ENCODE results near the gene ABCA13.

ABCA13 gene

GRCh38 chr7:48262606-48263310 is 91.5 kb downstream of the ABCA13 start:
- no peaks in the 10 kb centered on the region for H3K36me3 Mint-ChIP-seq (ENCODE audit: low read depth)
- no peaks in the 10 kb centered on the region for H3K27me3 Mint-ChIP-seq (ENCODE audit: low read depth, poor library complexity)
- H3K4me1 Mint-ChIP-seq = no peaks in the 10 kb centered on the region
- H3K4me3 Mint-ChIP-seq = no peak overlapping the region
- H3K9me3 Mint-ChIP-seq = no peaks in the 10 kb centered on the region
- no peak overlapping the region for H3K27ac Mint-ChIP-seq
- no peak for DNase-seq
- no peak for TF ChIP-seq CTCF (IDR thresholded peaks at IDR 0.05)

GRCh38 chr7:48263311-48263650 is 92.0 kb downstream of the ABCA13 start:
- Mint-ChIP-seq H3K4me1 (no peaks in the 10 kb centered on the region), H3K36me3 (ENCODE audit: low read depth) (no peaks in the 10 kb centered on the region), H3K27me3 (ENCODE audit: low read depth, poor library complexity) (no peaks in the 10 kb centered on the region), H3K4me3 (no peak overlapping the region), H3K27ac (no peak overlapping the region), H3K9me3 (no peaks in the 10 kb centered on the region)
- no peak for TF ChIP-seq CTCF (IDR thresholded peaks at IDR 0.05)
- no peak for DNase-seq

GRCh38 chr7:48269066-48269465 is 97.8 kb downstream of the ABCA13 start:
- H3K4me1 Mint-ChIP-seq = no peaks in the 10 kb centered on the region
- H3K36me3 Mint-ChIP-seq (ENCODE audit: low read depth) = no peaks in the 10 kb centered on the region

GRCh38 chr7:48274662-48275061 is 103.4 kb downstream of the ABCA13 start:
- TF ChIP-seq CTCF (IDR thresholded peaks at IDR 0.05) = no peak
- H3K4me3 Mint-ChIP-seq = no peak overlapping the region
- no peaks in the 10 kb centered on the region for H3K9me3 Mint-ChIP-seq
- H3K36me3 Mint-ChIP-seq (ENCODE audit: low read depth) = no peaks in the 10 kb centered on the region
- no peaks in the 10 kb centered on the region for H3K27me3 Mint-ChIP-seq (ENCODE audit: low read depth, poor library complexity)
- no peaks in the 10 kb centered on the region for H3K4me1 Mint-ChIP-seq
- no peak overlapping the region for H3K27ac Mint-ChIP-seq
- no peak for DNase-seq

More at GRCh38 chr7:48269066-48269465, 97.8 kb downstream of the ABCA13 start:
- no peaks in the 10 kb centered on the region for H3K9me3 Mint-ChIP-seq
- no peak for DNase-seq
- no peak overlapping the region for H3K4me3 Mint-ChIP-seq
- no peak overlapping the region for H3K27ac Mint-ChIP-seq
- no peak for TF ChIP-seq CTCF (IDR thresholded peaks at IDR 0.05)
- no peaks in the 10 kb centered on the region for H3K27me3 Mint-ChIP-seq (ENCODE audit: low read depth, poor library complexity)

- Mint-ChIP-seq H3K4me1 (no peaks in the 10 kb centered on the region), H3K27me3 (ENCODE audit: low read depth, poor library complexity) (peaks cover 6% of the 10 kb centered on the region), H3K4me3 (no peak overlapping the region), H3K36me3 (ENCODE audit: low read depth) (no peaks in the 10 kb centered on the region), H3K27ac (no peak overlapping the region), H3K9me3 (no peaks in the 10 kb centered on the region)
- TF ChIP-seq CTCF (IDR thresholded peaks at IDR 0.05) = no peak
- no peak for DNase-seq
Observed at GRCh38 chr7:48279420-48279819, 108.2 kb downstream of the ABCA13 start.

GRCh38 chr7:48280100-48280499 is 108.8 kb downstream of the ABCA13 start:
- Mint-ChIP-seq H3K4me3 (no peak overlapping the region), H3K4me1 (no peaks in the 10 kb centered on the region), H3K27me3 (ENCODE audit: low read depth, poor library complexity) (peaks cover 6% of the 10 kb centered on the region), H3K27ac (no peak overlapping the region), H3K36me3 (ENCODE audit: low read depth) (no peaks in the 10 kb centered on the region), H3K9me3 (no peaks in the 10 kb centered on the region)
- TF ChIP-seq CTCF (IDR thresholded peaks at IDR 0.05) = no peak
- no peak for DNase-seq
